Mesendoderm (in vitro differentiated cells): Measurements from ENCODE around the gene CACFD1.

Experiments
- DNase-seq: peaks from one replicate; pipeline ENCODE4 v3.0.0; 2013
- H2AK5ac ChIP-seq: 2 replicates; pipeline ENCODE4 v1.6.1; 2013; ENCODE audit warnings: low read length, inconsistent platforms
- H2BK120ac ChIP-seq: 2 replicates; pipeline ENCODE4 v1.6.1; 2013; ENCODE audit warnings: low read depth, mild to moderate bottlenecking, low read length, moderate library complexity, mixed read lengths
- H2BK15ac ChIP-seq: replicated peaks from 2 replicates; pipeline ENCODE4 v1.6.1; 2013; ENCODE audit warnings: low read depth, mild to moderate bottlenecking, moderate library complexity
- H2BK5ac ChIP-seq: 2 replicates; pipeline ENCODE4 v1.6.1; 2013; ENCODE audit warnings: low read length, inconsistent platforms
- H3K18ac ChIP-seq: 2 replicates; pipeline ENCODE4 v1.6.1; 2013; ENCODE audit warnings: mild to moderate bottlenecking, low read length, mixed read lengths
- H3K23ac ChIP-seq: one replicate; pipeline ENCODE4 v1.6.1; 2013; ENCODE audit warnings: low read length
- H3K27ac ChIP-seq: 2 replicates; pipeline ENCODE4 v1.5.1; 2013; ENCODE audit warnings: low read depth, mild to moderate bottlenecking, inconsistent platforms, low read length, moderate library complexity
- H3K27me3 ChIP-seq: 2 replicates; pipeline ENCODE4 v1.6.1; 2013; ENCODE audit warnings: low read length, control low read depth, mild to moderate bottlenecking, inconsistent platforms; ENCODE audit not compliant: insufficient read depth, poor library complexity
- H3K36me3 ChIP-seq: 2 replicates; pipeline ENCODE4 v1.6.1; 2013; ENCODE audit warnings: low read length, inconsistent platforms; ENCODE audit not compliant: control insufficient read depth, insufficient read depth
- H3K4ac ChIP-seq: one replicate; pipeline ENCODE4 v1.6.1; 2013; ENCODE audit warnings: low read depth, mild to moderate bottlenecking, low read length, moderate library complexity
- H3K4me1 ChIP-seq: 2 replicates; pipeline ENCODE4 v1.6.1; 2013; ENCODE audit warnings: low read depth, low read length, inconsistent platforms; ENCODE audit not compliant: control insufficient read depth
- H3K4me2 ChIP-seq: 2 replicates; pipeline ENCODE4 v1.6.1; 2013; ENCODE audit warnings: low read length
- H3K4me3 ChIP-seq: 2 replicates; pipeline ENCODE4 v1.5.1; 2013; ENCODE audit warnings: mild to moderate bottlenecking, low read length
- H3K56ac ChIP-seq: one replicate; pipeline ENCODE4 v1.6.1; 2013; ENCODE audit warnings: low read length
- H3K79me1 ChIP-seq: 2 replicates; pipeline ENCODE4 v1.6.1; 2013; ENCODE audit warnings: low read length, inconsistent platforms
- H3K79me2 ChIP-seq: 2 replicates; pipeline ENCODE4 v1.6.1; 2013; ENCODE audit warnings: mild to moderate bottlenecking, low read length; ENCODE audit not compliant: control insufficient read depth, insufficient read depth
- H3K9ac ChIP-seq: 2 replicates; pipeline ENCODE4 v1.6.1; 2013; ENCODE audit warnings: low read length, inconsistent platforms
- H4K5ac ChIP-seq: one replicate; pipeline ENCODE4 v1.6.1; 2013; ENCODE audit warnings: low read length
- H4K8ac ChIP-seq: one replicate; pipeline ENCODE4 v1.6.1; 2013; ENCODE audit warnings: low read depth, mild to moderate bottlenecking, control low read depth, low read length, moderate library complexity
- WGBS: extraction: QIAGEN DNeasy Blood & Tissue Kit; methylation state at CpG from one replicate; pipeline ENCODE4 v1.1.7; 2013; ENCODE audit warnings: low lambda C conversion rate, missing lambda C conversion rate; ENCODE audit not compliant: insufficient coverage; ENCODE audit errors: extremely low coverage; 5-methylcytosine and 5-hydroxymethylcytosine counted together

Gene CACFD1

DNA sequence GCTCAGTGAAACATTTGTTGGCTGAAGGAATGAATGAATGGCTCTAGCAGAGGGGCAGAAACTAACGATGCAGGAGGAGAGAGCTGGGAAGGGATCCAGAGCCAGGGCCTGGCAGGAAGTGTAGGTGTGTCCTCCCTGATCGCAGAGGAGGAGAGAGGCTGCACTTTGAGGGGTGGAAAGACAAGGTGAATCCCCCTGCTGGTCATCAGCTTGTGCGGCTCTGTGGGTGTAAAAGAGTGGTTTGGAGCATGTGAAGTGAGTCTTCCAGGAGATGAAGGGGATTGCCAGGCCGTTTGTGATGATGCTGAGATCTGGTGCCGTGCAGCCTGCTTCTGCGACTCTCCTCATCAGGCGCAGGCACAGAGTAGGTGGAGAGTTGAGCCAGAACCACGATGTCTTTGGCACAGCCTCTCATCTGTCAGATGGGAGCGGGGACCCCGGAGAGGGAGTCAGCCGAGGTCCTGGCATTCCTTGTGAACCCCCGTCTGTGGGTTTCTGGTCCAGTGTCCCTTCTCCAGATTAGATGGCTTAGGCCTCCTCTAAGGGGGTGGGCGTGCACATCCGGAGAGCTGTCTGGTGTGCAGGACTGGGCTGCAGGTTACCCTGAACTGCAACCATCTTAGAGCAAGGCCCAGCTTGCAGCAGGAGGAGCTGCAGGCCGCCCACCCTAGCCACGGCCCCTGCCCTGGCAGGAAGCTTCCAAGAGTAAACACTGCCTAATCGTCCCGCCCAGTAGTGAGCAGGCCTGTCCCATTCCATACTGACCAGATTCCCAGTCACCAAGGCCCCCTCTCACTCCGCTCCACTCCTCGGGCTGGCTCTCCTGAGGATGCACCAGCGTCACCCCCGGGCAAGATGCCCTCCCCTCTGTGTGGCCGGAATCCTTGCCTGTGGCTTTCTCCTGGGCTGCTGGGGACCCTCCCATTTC lies 37.9 kb upstream of the CACFD1 start, which contains the start of gene ADAMTS13:
ADAMTS13 (plus strand) TSS at position 753 of the 928 bp plus-strand sequence; CDS start at position 830, 77 bp downstream.
- H3K79me1 ChIP-seq, result no peaks in the 10 kb centered on the region
- H2BK15ac ChIP-seq, result no peak within 1 kb of the TSS
- no peak within 1 kb of the TSS for H4K8ac ChIP-seq
- H3K56ac ChIP-seq, result peak within 1 kb of the TSS; percentile 56
- no peak within 1 kb of the TSS for H3K4ac ChIP-seq
- no peak within 1 kb of the TSS for H2AK5ac ChIP-seq
- no peak within 1 kb of the TSS for H3K23ac ChIP-seq
- H3K4me3 ChIP-seq, result no peak within 1 kb of the TSS
- H3K4me1 ChIP-seq, result no peaks in the 10 kb centered on the region
- H2BK120ac ChIP-seq, result no peak within 1 kb of the TSS
- no peak within 1 kb of the TSS for H4K5ac ChIP-seq
- WGBS, result no CpG with 5 or more reads among the region's 23 CpGs
- H3K18ac ChIP-seq, result no peak within 1 kb of the TSS
- no peak within 1 kb of the TSS for H2BK5ac ChIP-seq
- no peak within 1 kb of the TSS for H3K27ac ChIP-seq
- peak; percentile 81 for DNase-seq
- no peaks in the 10 kb centered on the region for H3K36me3 ChIP-seq
- H3K4me2 ChIP-seq, result no peak within 1 kb of the TSS
- H3K9ac ChIP-seq, result peak within 1 kb of the TSS; percentile 34
- H3K79me2 ChIP-seq, result peaks cover 6% of the 10 kb centered on the region
- no peaks in the 10 kb centered on the region for H3K27me3 ChIP-seq

DNA sequence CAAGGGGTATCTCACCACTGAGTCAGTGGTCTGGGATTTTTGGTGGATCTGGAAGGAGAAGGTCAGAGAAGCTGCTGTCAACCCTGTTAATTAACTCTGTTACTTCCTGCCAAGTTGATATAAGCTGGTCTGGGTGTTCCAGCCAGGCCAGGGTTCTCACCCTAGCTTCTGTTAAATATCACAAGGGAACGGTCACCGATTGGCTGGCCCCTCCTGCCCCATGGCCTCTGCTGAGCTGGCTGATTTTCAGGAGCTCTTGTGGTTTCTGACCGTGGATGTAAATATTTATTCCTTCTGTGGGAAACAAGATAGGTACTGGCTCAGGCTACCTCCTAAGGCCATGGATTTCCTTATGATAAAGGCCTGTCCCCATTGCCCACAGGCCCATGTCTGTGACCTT lies 36.6 kb upstream of the CACFD1 start:
- no peaks in the 10 kb centered on the region for H3K79me1 ChIP-seq
- no CpG with 5 or more reads among the region's 3 CpGs for WGBS
- H2AK5ac ChIP-seq, result no peak overlapping the region

DNA sequence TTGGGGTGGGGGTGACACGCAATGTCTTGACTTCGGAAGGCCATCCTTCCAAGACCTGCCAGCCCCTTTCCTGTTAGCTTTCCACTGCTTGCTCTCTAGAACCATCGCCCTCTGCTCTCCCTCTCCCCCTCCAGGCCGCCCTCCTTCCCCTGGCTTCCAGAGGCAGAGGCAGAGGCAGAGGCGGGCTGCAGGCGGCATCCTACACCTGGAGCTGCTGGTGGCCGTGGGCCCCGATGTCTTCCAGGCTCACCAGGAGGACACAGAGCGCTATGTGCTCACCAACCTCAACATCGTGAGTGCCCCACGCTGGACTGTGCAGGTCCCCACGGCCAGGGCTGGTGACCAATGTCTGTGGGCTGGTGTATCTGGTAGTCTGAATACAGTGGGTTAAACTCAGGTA lies 35.6 kb upstream of the CACFD1 start:
- Histone ChIP-seq H3K27ac (no peak overlapping the region), H3K79me1 (no peaks in the 10 kb centered on the region), H4K5ac (no peak overlapping the region), H3K23ac (no peak overlapping the region), H3K4me3 (no peak overlapping the region), H3K36me3 (no peaks in the 10 kb centered on the region), H3K79me2 (no peaks in the 10 kb centered on the region), H4K8ac (no peak overlapping the region), H3K4ac (no peak overlapping the region), H3K27me3 (no peaks in the 10 kb centered on the region), H2BK15ac (no peak overlapping the region), H3K56ac (no peak overlapping the region), H3K4me1 (peaks cover 2% of the 10 kb centered on the region), H2BK120ac (no peak overlapping the region), H2AK5ac (no peak overlapping the region), H3K9ac (no peak overlapping the region), H3K18ac (no peak overlapping the region), H3K4me2 (no peak overlapping the region), H2BK5ac (no peak overlapping the region)
- no CpG with 5 or more reads among the region's 12 CpGs for WGBS
- DNase-seq, result no peak

More for the DNA sequence above, 36.6 kb upstream of the CACFD1 start:
- no peak overlapping the region for H3K4me3 ChIP-seq
- H2BK15ac ChIP-seq, result no peak overlapping the region
- DNase-seq, result no peak
- no peaks in the 10 kb centered on the region for H3K27me3 ChIP-seq
- no peak overlapping the region for H3K23ac ChIP-seq
- no peaks in the 10 kb centered on the region for H3K36me3 ChIP-seq
- H3K4ac ChIP-seq, result no peak overlapping the region
- H3K79me2 ChIP-seq, result no peaks in the 10 kb centered on the region
- no peak overlapping the region for H2BK5ac ChIP-seq
- no peak overlapping the region for H3K27ac ChIP-seq
- no peak overlapping the region for H2BK120ac ChIP-seq
- H3K4me2 ChIP-seq, result no peak overlapping the region
- H3K18ac ChIP-seq, result no peak overlapping the region
- H4K5ac ChIP-seq, result no peak overlapping the region
- no peak overlapping the region for H3K56ac ChIP-seq
- no peak overlapping the region for H3K9ac ChIP-seq
- no peak overlapping the region for H4K8ac ChIP-seq
- H3K4me1 ChIP-seq, result peaks cover 2% of the 10 kb centered on the region

DNA sequence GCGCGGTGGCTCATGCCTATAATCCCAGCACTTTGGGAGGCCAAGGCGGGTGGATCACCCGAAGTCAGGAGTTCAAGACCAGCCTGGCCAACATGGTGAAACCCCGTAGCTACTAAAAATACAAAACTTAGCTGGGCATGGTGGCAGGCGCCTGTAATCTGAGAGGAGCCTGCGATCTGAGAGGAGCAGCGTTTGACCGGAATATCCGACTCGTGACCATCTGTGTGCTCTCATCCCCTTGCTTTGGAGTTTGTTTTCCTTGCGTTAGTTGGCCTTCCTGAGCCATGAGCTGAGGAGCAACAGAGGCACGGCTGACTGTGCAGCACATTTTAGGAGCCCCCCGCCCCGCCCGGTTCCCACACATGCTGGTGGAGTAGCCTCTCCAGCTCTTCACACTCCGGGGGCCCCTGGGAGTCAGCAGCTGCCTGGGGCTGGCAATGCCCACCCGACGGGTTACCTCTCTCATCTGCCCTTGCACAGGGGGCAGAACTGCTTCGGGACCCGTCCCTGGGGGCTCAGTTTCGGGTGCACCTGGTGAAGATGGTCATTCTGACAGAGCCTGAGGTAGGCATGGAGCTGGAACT lies 34.6 kb upstream of the CACFD1 start:
- H4K5ac ChIP-seq, result no peak overlapping the region
- H3K56ac ChIP-seq, result no peak overlapping the region
- H3K27me3 ChIP-seq, result no peaks in the 10 kb centered on the region
- peaks cover 2% of the 10 kb centered on the region for H3K4me1 ChIP-seq
- H3K9ac ChIP-seq, result no peak overlapping the region
- no peak overlapping the region for H4K8ac ChIP-seq
- no peak overlapping the region for H3K4me3 ChIP-seq
- no peaks in the 10 kb centered on the region for H3K36me3 ChIP-seq
- H2AK5ac ChIP-seq, result no peak overlapping the region
- no peaks in the 10 kb centered on the region for H3K79me2 ChIP-seq
- no peak overlapping the region for H2BK5ac ChIP-seq
- no CpG with 5 or more reads among the region's 22 CpGs for WGBS
- no peak overlapping the region for H3K27ac ChIP-seq
- H3K4ac ChIP-seq, result no peak overlapping the region
- no peak for DNase-seq
- H3K79me1 ChIP-seq, result no peaks in the 10 kb centered on the region
- no peak overlapping the region for H2BK120ac ChIP-seq
- no peak overlapping the region for H3K23ac ChIP-seq
- no peak overlapping the region for H3K4me2 ChIP-seq
- no peak overlapping the region for H2BK15ac ChIP-seq
- no peak overlapping the region for H3K18ac ChIP-seq

DNA sequence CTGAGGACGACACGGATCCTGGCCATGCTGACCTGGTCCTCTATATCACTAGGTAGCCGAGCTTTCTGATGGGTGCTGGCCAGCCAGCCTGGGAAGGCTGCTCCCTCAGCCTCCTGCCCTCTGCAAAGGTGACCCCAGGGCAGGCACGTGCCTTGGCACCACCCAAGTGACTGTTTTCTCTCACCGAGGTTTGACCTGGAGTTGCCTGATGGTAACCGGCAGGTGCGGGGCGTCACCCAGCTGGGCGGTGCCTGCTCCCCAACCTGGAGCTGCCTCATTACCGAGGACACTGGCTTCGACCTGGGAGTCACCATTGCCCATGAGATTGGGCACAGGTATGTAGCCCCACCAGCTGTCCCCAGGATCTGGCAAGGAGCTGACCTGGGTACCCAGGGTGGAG lies 33.8 kb upstream of the CACFD1 start:
- Histone ChIP-seq H2BK5ac (no peak overlapping the region), H3K4me3 (no peak overlapping the region), H3K4me2 (no peak overlapping the region), H3K79me1 (no peaks in the 10 kb centered on the region), H4K8ac (no peak overlapping the region), H3K9ac (no peak overlapping the region), H3K4me1 (peaks cover 2% of the 10 kb centered on the region), H4K5ac (no peak overlapping the region), H3K27ac (no peak overlapping the region), H3K4ac (no peak overlapping the region), H3K56ac (no peak overlapping the region), H3K18ac (no peak overlapping the region), H3K36me3 (no peaks in the 10 kb centered on the region), H3K27me3 (no peaks in the 10 kb centered on the region), H2BK15ac (no peak overlapping the region), H3K79me2 (no peaks in the 10 kb centered on the region), H2BK120ac (no peak overlapping the region), H3K23ac (no peak overlapping the region), H2AK5ac (no peak overlapping the region)
- no peak for DNase-seq
- no CpG with 5 or more reads among the region's 11 CpGs for WGBS
